Effector memory CD8-positive, alpha-beta T cell (primary cell): Measurements from ENCODE around the gene ZMYND8.

Experiments
- ATAC-seq: fragments of 150-1000 bp; cut with Tn5 transposase; replicated peaks from 2 replicates; pipeline ENCODE4 v1.10.0; 2021; ENCODE audit warnings: mild to moderate bottlenecking, moderate library complexity
- DNase-seq, 3 experiments: peaks; one replicate each; pipeline ENCODE4 v3.0.0; 2021
- H3K27ac Mint-ChIP-seq, 2 donors: one replicate each; pipeline ENCODE4 v1.8.0; 2022; ENCODE audit warnings: mild to moderate bottlenecking in 2 of 2, mixed read lengths in 2 of 2, moderate library complexity in 2 of 2
- H3K27me3 Mint-ChIP-seq, 2 donors: one replicate each; pipeline ENCODE4 v1.8.0; 2022; ENCODE audit warnings: mixed read lengths in 2 of 2
- H3K36me3 Mint-ChIP-seq: one replicate; pipeline ENCODE4 v1.8.0; 2022; ENCODE audit warnings: mild to moderate bottlenecking, moderate library complexity, mixed read lengths; ENCODE audit not compliant: insufficient read depth
- H3K4me1 Mint-ChIP-seq, 2 donors: one replicate each; pipeline ENCODE4 v1.8.0; 2022; ENCODE audit warnings: low read depth in 2 of 2, mixed read lengths in 2 of 2
- H3K4me3 Mint-ChIP-seq, 2 donors: one replicate each; pipeline ENCODE4 v1.8.0; 2022; ENCODE audit warnings: mild to moderate bottlenecking in 2 of 2, mixed read lengths in 2 of 2, moderate library complexity in 2 of 2
- H3K9me3 Mint-ChIP-seq, 2 donors: one replicate each; pipeline ENCODE4 v1.8.0; 2022; ENCODE audit warnings: mixed read lengths in 2 of 2

Gene ZMYND8

DNA sequence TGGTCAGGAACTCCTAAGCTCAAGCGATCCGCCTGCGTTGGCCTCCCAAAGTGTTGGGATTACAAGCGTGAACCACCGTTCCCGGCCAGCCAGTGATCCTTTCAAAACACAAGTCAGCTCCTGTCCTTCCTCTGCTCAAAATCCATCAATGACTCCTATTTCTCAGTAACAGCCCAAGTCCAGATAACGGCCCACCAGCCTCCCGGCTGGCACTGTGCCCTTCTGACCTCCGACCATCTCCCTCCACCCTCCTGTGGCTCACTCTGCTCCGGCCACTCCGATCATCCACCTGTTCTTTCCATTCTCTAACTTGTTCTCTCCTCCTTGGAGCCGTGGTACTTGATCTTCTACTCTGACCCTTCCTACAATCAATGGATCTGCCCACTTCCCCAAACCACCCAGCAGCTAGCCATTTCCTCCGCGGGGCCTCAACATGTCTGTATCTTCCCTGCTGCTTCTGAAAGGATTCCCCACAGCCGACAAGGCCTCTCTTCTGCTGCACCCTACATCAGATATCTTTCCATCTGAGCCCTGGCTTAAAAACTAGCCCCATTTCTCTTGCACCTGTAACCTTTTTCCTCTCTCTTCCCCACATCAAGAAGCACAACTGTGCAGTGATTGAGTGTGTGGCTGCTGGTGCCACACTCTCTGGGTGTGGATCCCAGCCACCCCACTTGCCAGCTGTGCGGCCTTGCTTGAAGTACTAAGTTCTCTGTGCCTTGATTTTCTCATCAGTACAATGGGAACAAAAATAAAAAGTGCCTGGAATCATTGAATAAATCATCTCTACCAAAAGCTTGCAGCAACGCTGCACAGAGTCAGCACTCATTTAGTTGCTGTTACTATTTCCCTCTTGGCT lies 6.1 kb upstream of the ZMYND8 start:
- Mint-ChIP-seq H3K9me3 (no peaks in the 10 kb centered on the region), H3K4me3 (no peak overlapping the region), H3K27me3 (no peaks in the 10 kb centered on the region), H3K4me1 (peaks cover 6% of the 10 kb centered on the region in 2 donors), H3K27ac (no peak overlapping the region), H3K36me3 (no peaks in the 10 kb centered on the region)
- DNase-seq (no peak), ATAC-seq (no peak)

GRCh38 chr20:47361057-47361915 lies 4.8 kb upstream of the ZMYND8 start:
- peaks cover 15 to 16% of the 10 kb centered on the region in 2 donors for H3K4me1 Mint-ChIP-seq
- no peaks in the 10 kb centered on the region for H3K27me3 Mint-ChIP-seq
- H3K9me3 Mint-ChIP-seq: no peaks in the 10 kb centered on the region
- DNase-seq (no peak), ATAC-seq (no peak)
- peak overlapping the region in 1 of 2 donors; percentile 38 for H3K27ac Mint-ChIP-seq
- H3K36me3 Mint-ChIP-seq: peaks cover 9% of the 10 kb centered on the region
- H3K4me3 Mint-ChIP-seq: peak overlapping the region in 1 of 2 donors; percentile 5

GRCh38 chr20:47360297-47361056 lies 4.0 kb upstream of the ZMYND8 start:
- H3K4me3 Mint-ChIP-seq: peak overlapping the region in 1 of 2 donors; percentile 5
- peak overlapping the region in 1 of 2 donors; percentile 38 for H3K27ac Mint-ChIP-seq
- DNase-seq (no peak), ATAC-seq (no peak)
- H3K36me3 Mint-ChIP-seq: peaks cover 13% of the 10 kb centered on the region
- no peaks in the 10 kb centered on the region for H3K27me3 Mint-ChIP-seq
- no peaks in the 10 kb centered on the region for H3K9me3 Mint-ChIP-seq
- peaks cover 21% of the 10 kb centered on the region in 2 donors for H3K4me1 Mint-ChIP-seq

GRCh38 chr20:47359530-47360296 lies 3.2 kb upstream of the ZMYND8 start:
- Mint-ChIP-seq H3K4me1 (peaks cover 28 to 29% of the 10 kb centered on the region in 2 donors), H3K4me3 (no peak overlapping the region), H3K36me3 (peaks cover 13% of the 10 kb centered on the region), H3K9me3 (no peaks in the 10 kb centered on the region), H3K27ac (peak overlapping the region in 1 of 2 donors; percentile 22), H3K27me3 (no peaks in the 10 kb centered on the region)
- DNase-seq: no peak
- no peak for ATAC-seq

DNA sequence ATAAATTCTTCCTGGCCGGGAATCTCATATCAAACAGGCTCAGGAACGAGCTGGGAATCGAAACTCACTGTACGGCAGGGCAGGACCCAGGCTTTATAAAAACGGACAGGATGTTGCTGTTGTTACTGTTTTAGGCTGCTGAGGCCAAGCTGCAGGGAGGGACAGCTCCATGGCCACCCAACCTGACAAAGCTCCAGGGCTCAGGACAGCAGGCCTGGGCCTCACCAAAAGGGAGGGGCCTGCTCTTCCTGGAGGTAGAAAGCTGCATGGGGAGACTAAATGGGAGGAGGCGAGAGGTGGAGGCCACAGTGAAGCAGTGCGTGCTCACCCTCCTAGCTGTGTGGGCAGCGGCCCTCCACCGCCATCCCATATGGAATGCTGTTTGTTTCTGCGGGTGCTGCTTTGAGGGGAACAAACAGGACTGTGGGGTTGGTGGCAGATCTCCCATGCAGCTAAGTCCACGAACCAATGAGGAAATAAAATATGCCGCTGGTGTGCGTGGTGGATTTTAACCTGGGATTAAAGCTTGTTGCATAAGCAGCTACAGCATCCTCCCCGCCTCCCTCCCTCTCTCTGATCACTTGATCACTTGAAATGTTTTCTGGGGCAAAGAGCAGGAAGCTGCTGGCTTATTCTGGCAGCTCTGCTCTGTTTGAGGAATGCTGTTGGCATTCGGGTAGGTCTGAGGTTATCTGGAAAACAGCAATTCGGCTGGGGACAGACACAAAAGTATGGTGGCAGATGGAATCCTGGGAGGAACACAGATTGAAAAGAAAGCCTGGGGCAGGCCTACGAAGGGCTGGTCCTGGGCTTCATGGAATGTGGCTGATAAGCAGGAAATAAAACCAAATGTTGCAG lies 2.4 kb upstream of the ZMYND8 start:
- H3K27me3 Mint-ChIP-seq: no peaks in the 10 kb centered on the region
- peaks cover 13% of the 10 kb centered on the region for H3K36me3 Mint-ChIP-seq
- peak overlapping the region; percentile 22 to 99 for H3K27ac Mint-ChIP-seq
- no peak for DNase-seq
- H3K4me1 Mint-ChIP-seq: peaks cover 36 to 37% of the 10 kb centered on the region in 2 donors
- ATAC-seq: no peak
- no peak overlapping the region for H3K4me3 Mint-ChIP-seq
- no peaks in the 10 kb centered on the region for H3K9me3 Mint-ChIP-seq

- ATAC-seq (no peak), DNase-seq (no peak)
- peaks cover 13% of the 10 kb centered on the region for H3K36me3 Mint-ChIP-seq
- H3K4me3 Mint-ChIP-seq: peak overlapping the region; percentile 89 to 92
- H3K4me1 Mint-ChIP-seq: peaks cover 41 to 42% of the 10 kb centered on the region in 2 donors
- no peaks in the 10 kb centered on the region for H3K27me3 Mint-ChIP-seq
- H3K27ac Mint-ChIP-seq: peak overlapping the region; percentile 96 to 99
- no peaks in the 10 kb centered on the region for H3K9me3 Mint-ChIP-seq
Observed at GRCh38 chr20:47358039-47358671, 1.7 kb upstream of the ZMYND8 start.

- peak; percentile 32 for ATAC-seq
- Mint-ChIP-seq H3K9me3 (no peaks in the 10 kb centered on the region), H3K4me3 (peak overlapping the region; percentile 89 to 92), H3K27ac (peak overlapping the region; percentile 96 to 99), H3K27me3 (no peaks in the 10 kb centered on the region), H3K36me3 (peaks cover 18% of the 10 kb centered on the region), H3K4me1 (peaks cover 40 to 47% of the 10 kb centered on the region in 2 donors)
- DNase-seq: peak; percentile 46 to 60 (median 53)
Observed at GRCh38 chr20:47357296-47358038, 968 bp upstream of the ZMYND8 start.

GRCh38 chr20:47356220-47356525 lies 326 bp downstream of the ZMYND8 start:
- peak overlapping the region; percentile 96 to 99 for H3K27ac Mint-ChIP-seq
- H3K36me3 Mint-ChIP-seq: peaks cover 18% of the 10 kb centered on the region
- DNase-seq (no peak), ATAC-seq (no peak)
- H3K27me3 Mint-ChIP-seq: no peaks in the 10 kb centered on the region
- H3K4me1 Mint-ChIP-seq: peaks cover 38 to 52% of the 10 kb centered on the region in 2 donors
- no peaks in the 10 kb centered on the region for H3K9me3 Mint-ChIP-seq
- H3K4me3 Mint-ChIP-seq: peak overlapping the region; percentile 89 to 92

DNA sequence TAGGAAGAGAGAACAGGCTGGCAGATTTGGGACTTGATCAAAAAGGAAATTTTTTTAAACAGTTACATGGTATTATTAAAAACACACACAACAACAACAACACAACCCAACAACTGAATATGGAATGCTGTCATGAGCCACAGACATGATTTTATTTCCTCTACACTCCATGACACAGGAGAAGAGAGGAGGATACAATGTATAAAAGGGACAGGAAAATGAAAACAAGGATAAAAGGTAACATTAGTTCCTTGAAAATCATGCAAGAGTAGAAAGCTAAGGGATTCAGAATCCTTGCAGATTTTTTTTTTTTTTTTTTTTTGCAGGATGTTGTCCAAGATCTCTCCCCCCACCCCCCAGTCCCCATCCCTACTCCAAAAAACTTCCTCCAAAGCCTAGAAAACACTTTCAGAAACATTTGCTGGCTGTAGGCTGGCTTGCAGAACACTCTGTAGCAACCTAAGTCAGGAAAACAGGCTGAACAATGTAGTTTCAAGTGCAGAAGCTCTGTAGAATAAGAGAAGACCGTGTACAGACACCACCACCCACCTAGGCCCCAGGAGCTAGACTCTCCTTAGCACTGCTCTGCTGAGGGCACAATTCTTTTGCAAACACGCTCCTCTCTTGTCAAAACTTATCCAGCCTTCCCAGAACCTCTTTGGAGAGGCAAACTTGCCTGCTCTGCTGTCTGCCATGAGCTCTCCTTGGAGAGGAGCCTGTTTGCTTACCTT lies 845 bp downstream of the ZMYND8 start:
- H3K36me3 Mint-ChIP-seq: peaks cover 18% of the 10 kb centered on the region
- no peaks in the 10 kb centered on the region for H3K27me3 Mint-ChIP-seq
- H3K27ac Mint-ChIP-seq: peak overlapping the region; percentile 96 to 99
- no peaks in the 10 kb centered on the region for H3K9me3 Mint-ChIP-seq
- peaks cover 38 to 52% of the 10 kb centered on the region in 2 donors for H3K4me1 Mint-ChIP-seq
- DNase-seq (peak in 1 of 3 experiments; percentile 16), ATAC-seq (no peak)
- peak overlapping the region; percentile 89 to 92 for H3K4me3 Mint-ChIP-seq

GRCh38 chr20:47354714-47355488 lies 1.6 kb downstream of the ZMYND8 start:
- peaks cover 38 to 52% of the 10 kb centered on the region in 2 donors for H3K4me1 Mint-ChIP-seq
- no peaks in the 10 kb centered on the region for H3K27me3 Mint-ChIP-seq
- ATAC-seq: no peak
- H3K9me3 Mint-ChIP-seq: no peaks in the 10 kb centered on the region
- peak overlapping the region; percentile 96 to 99 for H3K27ac Mint-ChIP-seq
- peak overlapping the region; percentile 89 to 92 for H3K4me3 Mint-ChIP-seq
- H3K36me3 Mint-ChIP-seq: peaks cover 18% of the 10 kb centered on the region
- DNase-seq: no peak
